Fibroblast of gingiva (primary cell): ENCODE data around the gene EPHX1.
"Not testable (repeated sequence)": the region's sequence is repeated elsewhere in the genome, so short reads cannot be mapped to it uniquely, and the experiment has no call there.

ENCODE experiments used
- DNase-seq: peaks from one replicate; pipeline ENCODE4 v3.0.0-alpha.2; 2011; ENCODE audit warnings: low read depth

Gene EPHX1

DNA sequence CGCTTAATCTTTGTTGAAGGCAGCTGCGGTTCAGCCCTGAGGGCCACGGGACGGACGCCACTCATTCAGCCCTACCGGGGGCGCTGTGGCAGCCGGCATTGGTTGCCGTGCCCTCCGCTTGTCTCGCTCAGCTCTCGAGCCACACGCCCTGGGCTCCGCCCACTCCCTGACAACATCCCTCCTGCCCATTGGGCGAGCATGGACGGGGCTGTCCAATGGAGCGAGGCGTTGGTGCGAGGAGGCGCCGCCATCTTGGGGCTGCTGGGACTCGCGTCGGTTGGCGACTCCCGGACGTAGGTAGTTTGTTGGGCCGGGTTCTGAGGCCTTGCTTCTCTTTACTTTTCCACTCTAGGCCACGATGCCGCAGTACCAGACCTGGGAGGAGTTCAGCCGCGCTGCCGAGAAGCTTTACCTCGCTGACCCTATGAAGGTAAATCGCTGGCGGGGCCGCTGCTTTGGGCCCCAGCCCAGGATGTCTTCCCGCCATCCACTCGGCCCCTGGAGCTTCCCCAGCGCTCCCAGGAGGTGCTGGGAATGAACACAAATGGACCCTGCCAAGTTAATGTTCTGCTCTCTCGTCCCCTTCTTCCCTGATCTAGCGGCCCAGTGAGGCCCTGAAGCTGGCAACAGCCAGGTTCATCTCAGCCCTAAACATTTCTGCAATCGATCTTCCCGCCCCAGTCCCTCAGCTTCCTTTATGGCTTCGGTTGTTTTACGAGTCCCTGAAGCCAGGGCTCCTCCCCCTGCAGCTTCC lies 32.2 kb upstream of the EPHX1 start, which contains the start of gene SRP9:
Gene SRP9, plus strand, starts transcription at position 244 of the 754 bp plus-strand sequence. Its CDS starts 115 bp downstream, at position 359.
- DNase-seq = peak; percentile 96

- DNase-seq = no peak
Observed at GRCh38 chr1:225778337-225778669, 31.6 kb upstream of the EPHX1 start.

DNA sequence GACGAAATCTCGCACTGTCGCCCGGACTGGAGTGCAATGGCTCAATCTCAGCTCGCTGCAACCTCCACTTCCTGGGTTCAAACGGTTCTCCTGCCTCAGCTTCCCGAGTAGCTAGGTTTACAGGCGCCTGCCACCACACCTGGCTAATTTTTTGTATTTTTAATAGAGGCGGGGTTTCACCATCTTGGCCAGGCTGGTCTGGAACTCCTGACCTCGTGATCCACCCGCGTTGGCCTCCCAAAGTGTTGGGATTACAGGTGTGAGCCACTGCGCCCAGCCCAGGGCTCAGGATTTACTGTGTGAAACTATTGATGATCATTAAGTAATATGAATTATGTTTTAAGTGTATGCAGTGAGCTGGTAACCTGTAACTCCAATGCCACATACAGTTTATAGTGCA lies 30.8 kb upstream of the EPHX1 start:
- DNase-seq = not testable (repeated sequence)

DNA sequence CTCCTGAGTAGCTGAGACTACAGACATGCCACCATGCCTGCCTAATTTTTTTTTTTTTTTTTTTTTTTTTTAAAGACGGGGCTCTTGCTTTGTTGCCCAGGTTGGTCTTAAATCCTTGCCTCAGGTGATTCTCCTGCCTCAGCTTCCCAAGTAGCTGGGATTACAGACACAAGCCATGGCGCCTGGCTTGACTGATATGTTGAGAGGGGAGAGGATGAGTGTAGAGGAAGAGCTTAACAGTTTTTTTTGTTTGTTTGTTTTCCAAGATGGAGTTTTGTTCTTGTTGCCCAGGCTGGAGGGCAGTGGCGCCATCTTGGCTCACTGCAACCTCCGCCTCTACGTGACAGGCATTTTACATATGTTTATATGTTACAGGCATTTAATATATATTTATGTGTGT lies 29.8 kb upstream of the EPHX1 start:
- DNase-seq = no peak

DNA sequence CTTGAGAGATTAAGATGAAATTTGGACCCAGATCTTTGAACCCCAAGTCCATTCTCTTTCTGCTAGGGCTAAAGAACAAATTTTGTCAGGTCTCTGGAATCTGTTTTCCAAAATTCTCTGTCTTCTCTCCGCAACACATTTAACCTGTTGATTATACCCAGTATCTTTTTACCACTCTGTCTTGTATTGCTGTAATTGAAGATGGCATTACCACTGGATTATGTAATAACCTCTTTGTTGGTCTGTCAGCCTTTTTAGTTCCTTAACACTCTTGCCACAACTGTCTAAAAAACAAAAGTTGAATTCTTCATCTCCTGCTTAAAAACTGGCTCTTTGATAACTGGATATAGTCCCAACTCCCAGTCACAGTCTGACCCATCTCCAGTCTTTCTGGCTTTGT lies 29.3 kb upstream of the EPHX1 start:
- DNase-seq = no peak

GRCh38 chr1:225789142-225789541 lies 20.8 kb upstream of the EPHX1 start:
- not testable (repeated sequence) for DNase-seq

DNA sequence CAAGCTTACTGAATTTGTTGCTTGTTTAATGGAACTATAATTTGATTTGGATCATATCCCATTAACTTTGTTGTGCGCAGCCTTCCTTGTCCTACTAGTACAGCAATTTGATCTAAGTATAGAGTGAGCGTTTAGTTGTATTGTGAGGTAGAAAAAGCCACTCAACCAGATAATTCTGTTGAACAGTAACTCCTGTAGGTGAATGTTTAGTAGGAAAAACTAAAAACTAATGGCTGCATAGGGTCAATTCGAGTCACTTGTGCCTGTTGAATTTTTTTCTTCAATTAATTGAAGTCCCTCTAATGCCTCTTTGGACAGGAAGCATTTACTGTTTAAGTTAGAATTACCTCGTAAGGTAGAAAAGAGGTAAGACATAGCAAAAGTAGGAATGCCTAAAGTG lies 15.0 kb upstream of the EPHX1 start:
- no peak for DNase-seq

DNA sequence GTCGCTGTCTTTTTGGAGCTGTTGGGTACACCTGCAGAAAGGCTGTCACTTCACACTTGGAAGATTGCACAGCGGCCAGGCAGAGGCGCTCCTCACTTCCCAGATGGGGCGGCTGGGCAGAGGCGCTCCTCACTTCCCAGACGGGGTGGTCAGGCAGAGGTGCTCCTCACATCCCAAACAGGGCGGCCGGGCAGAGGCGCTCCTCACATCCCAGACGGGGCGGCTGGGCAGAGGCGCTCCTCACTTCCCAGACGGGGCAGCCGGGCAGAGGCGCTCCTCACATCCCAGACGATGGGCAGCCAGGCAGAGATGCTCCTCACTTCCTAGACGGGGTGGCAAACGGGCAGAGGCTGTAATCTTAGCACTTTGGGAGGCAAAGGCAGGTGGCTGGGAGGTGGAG lies 13.8 kb upstream of the EPHX1 start:
- DNase-seq = not testable (repeated sequence)

GRCh38 chr1:225801146-225801545 lies 8.8 kb upstream of the EPHX1 start:
- DNase-seq = not testable (repeated sequence)

DNA sequence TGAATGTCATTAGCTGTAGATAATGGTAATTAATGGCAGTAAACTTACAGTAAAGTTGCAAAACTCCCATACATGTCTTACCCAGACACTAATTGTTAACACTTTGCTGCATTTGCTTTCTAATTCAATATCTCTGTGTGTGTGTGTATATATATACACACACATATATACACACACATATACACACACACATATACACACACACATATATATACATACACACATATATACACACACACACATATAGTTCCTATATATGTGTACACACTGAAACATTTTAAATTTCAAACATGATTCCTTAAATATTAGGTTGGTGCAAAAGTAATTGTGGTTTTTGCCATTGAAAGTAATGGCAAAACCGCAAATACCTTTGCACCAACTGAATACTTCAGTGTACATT lies 3.7 kb upstream of the EPHX1 start:
- DNase-seq = no peak

DNA sequence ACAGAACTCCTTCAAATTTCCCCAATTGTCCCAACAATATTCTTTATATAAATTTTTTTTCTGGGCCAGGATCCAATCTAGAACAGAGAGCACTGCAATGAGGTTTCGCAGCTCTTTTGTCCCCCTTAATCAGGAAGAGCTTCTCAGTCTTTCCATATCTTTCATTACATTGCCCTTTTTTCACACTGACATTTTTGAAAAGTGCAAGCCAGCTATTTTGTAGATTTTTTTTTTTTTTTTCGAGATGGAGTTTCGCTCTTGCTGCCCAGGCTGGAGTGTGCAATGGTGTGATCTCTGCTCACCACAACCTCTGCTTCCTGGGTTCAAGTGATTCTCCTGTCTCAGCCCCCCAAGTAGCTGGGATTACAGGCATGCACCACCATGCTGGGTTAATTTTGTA lies 3.2 kb upstream of the EPHX1 start:
- not testable (repeated sequence) for DNase-seq

GRCh38 chr1:225808136-225808535 lies 1.8 kb upstream of the EPHX1 start:
- DNase-seq = no peak

- not testable (repeated sequence) for DNase-seq
Observed at GRCh38 chr1:225810579-225811538, 935 bp downstream of the EPHX1 start.

DNA sequence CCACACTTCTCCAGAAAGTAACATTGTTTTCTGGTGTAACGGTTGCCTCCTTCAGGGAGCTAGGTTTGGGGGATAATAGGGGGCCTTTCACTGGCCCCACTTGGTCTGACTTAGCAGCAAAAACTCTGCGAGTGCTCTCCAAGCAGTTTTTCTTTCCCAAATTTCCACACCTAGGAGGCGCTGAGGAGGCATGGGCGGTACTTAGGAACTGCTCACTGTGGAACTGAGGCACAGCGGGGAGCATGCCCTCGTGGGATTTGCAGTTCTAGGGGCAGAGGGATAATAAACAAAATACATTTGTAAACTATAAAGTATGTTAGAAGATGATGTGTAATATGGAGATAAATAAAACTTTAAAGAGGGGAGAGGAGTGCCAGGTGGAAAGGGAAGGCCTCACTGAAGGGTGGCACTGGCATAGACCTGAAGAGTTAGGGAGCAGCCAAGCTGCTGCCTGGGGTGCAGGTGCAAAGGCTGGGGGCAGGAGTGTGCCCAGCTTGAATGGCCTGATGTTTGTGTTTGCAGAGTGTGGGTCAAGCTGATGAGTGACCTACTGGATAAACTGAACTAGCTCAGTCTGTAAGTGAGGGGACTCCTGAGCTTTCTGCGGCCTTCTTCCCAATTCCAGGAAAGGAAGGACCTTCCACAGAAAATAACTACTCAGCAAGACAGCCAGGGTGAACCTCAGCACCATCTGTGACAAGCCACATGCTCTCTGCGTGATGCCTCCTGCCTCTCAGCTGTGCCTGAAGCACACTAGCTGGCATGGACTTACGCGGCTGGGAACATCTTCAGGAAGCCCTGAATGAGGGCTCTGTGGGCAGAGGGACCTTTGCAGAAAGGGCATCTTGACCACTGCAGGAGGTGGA lies 1.9 kb downstream of the EPHX1 start:
- peak; percentile 32 for DNase-seq

- no peak for DNase-seq
Observed at GRCh38 chr1:225812488-225813213, 2.7 kb downstream of the EPHX1 start.

DNA sequence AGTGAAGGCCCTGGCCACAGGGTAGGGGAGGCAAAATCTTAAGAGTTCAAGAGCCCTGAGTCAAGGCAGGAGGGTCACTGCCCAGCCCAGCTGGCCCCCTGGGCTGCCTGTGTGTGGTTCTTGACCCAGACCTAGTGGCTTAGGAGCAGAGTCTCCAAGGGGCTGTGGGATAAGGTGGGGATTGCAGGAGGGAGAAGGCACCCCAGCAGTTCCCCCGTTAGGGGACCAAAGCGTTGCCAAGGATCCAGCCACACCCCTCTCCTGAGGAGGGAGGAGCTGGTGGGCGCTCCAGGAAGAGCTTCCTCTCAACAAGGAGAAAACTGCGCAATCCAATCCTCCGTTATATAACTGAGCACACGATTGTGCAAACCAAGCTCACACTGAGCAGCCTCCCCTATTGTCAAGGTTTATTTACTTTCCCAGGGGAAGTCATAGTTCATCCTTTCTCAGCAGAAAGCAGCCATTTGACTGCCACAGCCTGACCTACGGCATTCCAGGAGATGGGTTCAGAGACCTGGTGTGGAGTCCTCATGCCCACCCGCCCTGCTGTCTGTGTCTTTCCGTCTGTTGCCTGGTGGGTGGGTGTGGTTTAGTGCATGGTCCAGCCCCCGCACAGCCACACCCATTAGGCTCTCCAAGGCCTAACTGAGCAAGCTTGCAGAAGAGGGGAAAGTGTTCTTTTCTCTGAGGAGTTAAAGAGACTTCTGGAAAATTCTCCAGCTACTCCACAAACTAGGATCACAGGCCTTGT lies 3.5 kb downstream of the EPHX1 start:
- peak; percentile 86 for DNase-seq

GRCh38 chr1:225814381-225814780 lies 4.5 kb downstream of the EPHX1 start:
- DNase-seq = no peak

DNA sequence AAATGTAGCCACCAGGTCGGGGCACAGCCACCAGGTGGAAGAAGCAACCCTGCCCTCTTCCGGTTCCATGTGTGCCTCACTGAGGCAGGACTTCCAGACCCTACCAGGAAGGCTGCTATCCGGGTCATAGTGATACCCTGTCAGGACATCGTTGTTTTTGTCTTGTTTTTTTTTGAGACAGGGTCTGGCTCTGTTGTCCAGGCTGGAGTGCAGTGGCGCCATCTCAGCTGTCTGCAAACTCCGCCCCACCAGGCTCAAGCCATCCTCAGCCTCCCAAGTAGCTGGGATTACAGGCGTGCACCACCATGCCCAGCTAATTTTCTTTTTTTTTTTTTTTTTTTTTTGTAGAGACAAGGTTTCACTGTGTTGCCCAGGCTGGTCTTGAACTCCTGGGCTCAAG lies 5.2 kb downstream of the EPHX1 start:
- DNase-seq = not testable (repeated sequence)

GRCh38 chr1:225815526-225816178 lies 5.7 kb downstream of the EPHX1 start:
- DNase-seq = no peak
